GM19240 (cell line): ENCODE results near the gene AOPEP.

Source experiments
- DNase-seq: peaks from one replicate; pipeline ENCODE4 v3.0.0; 2011; ENCODE audit warnings: low spot score; ENCODE audit not compliant: insufficient read length

AOPEP gene

DNA sequence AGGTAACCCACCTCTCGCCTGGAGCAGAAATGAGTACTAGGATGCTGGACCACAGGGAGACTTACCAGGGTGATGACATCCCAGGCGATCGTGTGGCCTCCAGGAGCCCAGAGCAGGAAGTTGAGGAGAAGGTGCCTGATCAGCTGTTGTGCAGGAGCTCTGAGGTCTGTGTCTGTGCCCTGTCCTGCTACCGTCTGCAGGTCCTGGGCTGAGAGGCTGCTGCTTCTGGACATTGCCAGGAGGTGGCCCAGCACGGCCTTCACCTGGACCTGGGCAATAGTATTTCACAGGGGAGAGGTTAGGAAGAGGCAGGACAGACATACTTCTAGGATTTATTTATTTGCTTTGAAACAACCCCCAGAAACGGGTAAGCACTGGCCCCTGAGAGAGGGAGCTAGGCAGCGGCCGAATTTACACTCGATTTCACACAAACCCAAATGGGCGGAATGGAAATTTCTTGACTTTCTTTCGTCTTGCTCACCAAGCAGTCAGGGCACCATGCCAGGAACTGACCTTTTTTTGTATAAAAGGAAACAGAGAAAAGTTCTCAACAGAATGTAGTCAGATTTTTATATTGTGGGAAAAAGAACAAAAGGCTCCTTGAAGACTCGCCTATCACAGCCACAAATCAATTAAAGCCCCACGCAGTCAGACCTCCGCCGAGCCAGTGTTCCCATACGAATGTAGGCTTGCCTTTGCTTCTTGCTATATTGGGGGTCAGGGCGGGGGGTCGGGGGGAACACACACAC is 380.7 kb downstream of the AOPEP start:
- DNase-seq = no peak

DNA sequence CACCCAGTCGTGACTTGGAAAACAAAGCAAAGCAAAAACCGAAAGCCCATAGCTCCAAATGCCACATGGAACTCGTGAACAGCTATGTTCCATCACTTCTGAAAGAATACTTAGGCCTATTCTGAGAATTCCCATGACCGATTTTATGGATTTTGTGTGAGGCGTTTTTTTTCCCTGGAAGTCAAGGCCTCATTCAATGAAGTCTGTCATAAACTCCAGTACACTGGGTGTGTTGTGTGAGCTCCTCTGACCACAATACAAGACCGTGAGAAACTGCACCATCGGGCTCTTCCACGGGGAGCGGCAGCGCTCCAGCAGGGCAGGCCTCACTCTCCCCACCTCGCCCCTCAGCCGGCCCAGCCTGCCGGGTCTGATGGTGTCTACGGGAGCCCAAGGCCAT is 381.5 kb downstream of the AOPEP start:
- no peak for DNase-seq

DNA sequence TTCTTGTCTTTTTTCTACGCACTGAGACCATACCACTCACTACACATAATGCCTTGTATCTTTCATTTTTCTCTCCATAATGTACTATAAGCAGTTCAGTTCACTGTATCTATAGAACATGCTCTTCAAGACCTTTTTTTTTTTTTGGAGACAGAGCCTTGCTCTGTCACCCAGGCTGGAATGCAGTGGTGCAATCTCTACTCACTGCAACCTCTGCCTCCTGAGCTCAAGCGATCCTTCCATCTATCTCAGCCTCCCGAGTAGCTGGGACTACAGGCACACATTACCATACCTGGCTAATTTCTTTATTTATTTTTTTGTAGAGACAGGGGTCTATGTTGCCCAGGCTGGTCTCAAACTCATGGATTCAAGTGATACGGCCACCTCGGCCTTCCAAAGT is 382.3 kb downstream of the AOPEP start:
- DNase-seq = no peak

DNA sequence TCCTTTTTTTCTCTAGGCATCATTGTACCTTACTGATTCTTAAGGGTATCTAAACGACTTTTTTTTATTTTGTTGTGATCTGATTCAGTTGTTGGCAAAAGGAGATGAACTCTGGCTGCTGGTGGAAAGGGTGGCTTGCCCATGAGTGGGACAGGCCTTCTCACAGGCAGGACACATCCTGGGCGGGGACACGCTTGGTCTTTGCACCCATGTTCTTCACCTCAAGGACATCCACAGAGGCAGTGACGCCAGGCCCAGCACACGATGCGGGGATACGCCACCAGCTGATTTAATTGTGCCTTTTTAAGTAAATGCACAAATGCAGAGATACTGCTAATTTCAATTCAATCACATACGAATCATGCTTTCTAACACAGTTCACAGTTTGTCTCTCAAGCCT is 383.0 kb downstream of the AOPEP start:
- no peak for DNase-seq

DNA sequence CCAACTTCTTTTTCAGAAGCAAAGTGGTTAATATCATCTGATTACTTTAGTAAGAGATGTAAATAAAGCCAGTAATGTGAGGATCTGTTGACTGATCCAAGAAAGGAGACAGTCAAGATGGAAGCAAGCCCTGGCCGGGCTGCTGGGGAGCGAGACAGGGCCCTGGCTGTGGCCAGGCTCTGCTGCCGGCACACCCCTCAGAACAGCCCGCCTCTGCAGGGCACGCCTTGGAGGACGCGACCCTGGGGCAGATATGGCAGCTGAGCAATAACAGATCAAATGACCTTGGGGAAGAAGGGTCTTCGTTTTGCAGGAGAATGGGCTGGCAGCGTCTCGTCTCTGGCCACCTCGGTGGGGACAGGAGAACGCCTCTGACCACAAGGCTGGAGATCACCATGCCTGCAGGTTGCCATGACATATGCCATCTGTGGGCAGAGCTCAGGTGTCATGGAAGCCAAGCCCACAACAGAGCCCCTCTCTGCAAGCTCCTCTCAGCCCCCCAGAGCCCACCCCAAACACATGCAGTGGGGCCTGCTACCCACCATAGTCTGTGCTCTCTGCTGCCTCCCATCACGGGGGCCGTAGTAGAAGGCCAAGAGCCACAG is 384.5 kb downstream of the AOPEP start:
- DNase-seq = no peak

DNA sequence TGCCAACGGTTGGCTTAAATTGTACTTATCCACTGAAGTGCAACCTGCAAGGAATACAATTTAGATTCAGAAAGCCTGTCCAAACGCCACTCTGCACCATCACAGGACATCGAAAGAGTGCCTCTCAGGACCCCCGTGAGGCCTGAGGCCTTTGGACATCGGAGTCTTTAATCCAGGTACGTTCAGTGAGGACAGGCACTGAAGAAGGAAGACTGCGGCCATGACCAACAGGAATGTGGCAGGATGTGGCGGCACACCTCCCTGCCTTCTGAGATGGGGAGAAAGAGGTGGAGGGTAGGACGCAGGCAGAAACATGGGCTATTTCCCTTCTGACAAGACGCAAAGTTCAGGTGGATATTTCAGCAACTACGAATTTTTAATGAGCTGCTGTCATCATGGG is 385.2 kb downstream of the AOPEP start:
- no peak for DNase-seq

DNA sequence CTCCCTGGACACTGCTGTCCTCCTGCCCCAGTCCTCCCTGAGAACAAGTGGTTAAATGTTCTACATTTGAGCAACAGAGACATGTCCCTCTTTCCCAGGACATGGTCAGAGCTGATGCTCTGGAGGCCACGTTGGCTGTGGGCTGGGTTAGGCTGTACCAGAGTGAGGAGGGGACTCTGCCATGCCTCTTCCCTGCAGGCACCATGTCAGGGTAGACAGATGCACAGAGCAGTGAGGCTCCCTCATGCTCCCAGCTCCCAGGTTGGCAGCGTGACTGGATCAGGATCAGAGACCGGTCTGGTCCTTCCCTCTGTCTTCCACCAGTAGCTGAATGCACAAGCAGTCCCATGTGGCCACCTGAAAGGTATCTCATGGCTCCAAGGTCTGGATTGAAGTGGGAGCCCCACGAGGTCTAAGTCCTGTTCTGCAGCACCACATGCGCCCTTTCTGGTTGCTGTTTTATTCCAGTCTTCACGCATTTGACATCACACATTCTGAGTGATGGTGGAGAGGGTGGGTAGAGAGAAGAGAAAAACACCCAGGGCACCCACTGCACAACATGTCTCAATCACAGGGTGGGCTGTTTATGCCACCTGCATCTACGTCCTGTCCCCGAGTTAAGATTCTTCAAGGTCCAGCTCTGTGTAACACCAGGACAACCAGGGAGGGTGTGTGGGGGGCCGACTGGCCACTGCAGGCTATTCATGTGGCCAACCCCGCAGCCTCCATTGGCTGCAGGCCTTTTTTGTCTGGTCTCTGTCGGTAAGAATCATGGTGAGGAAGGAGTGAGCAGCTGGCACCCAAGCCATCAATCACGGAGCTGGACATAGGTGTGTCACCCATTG is 386.2 kb downstream of the AOPEP start:
- no peak for DNase-seq

DNA sequence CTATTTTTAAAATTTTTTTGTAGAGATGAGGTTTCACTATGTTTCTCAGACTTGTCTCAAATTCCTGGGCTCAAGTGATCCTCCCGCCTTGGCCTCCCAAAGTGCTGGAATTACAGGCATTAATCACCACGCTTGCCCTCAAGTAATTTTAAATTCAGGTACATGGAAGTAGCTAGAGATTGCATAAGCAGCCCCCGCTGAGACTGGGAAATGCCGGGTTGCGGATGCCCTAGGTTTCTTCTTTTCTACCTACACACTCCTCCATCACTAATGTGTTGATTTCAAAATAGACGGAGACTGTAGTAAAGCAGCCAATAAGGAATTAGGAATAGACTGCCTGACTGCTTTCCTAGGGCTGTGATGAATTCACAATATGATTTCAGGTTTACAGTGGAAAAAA is 388.6 kb downstream of the AOPEP start:
- no peak for DNase-seq

DNA sequence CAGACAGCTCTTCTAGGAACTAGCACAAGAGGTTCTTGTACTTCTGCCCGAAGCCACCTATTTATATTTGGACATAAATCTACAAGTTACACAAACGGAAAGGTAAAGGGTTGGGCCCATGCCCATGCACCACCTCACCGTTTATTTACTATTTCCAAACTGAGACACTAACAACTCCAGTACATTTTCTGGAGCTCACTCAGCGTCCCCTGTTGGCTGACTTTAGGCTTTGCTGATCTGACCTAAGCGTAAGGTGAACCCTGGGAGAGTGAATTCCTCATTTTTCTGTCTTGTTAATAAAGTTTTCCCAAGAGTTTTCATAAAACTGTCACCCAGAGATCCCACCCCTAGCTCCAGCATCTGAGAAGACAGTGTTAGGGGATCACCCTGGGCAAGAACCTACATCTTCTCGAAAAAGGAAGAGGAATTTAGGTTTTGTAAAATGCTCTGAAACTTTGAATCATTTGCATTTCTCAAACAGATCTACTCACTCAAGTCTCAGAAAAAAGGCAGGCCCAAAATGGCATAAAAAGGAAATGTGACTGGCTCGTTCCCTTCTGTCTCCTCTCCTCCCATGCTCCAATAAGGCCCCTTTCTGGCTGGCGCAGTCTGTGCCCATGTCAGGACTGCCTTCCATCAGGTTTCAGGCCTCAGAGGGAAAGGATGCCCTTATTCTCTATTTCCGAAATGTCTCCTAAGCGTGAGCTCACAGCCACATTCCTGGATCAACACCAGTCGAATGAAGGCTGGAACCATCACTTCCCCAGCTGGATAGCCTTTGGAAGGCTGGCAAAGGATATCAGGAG is 389.7 kb downstream of the AOPEP start:
- DNase-seq = no peak

DNA sequence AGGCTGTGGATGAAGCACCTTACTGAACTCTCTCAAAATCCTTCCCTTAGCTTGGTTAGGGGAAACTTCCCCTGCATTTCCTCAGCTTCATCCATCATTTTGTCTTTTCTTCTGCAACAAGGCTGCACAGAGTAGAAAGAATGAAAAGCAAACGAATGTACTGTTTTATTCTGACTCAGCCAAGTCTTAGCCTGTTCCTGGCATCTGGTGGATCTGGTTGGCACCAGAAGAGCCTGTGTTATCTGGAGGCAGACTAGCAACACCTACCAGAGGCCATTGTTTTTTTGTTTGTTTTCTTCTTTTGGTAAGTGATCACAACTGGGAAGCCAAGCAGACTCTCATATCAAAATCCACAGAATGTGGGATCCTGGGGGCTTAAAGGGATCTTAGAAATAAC is 390.3 kb downstream of the AOPEP start:
- no peak for DNase-seq

DNA sequence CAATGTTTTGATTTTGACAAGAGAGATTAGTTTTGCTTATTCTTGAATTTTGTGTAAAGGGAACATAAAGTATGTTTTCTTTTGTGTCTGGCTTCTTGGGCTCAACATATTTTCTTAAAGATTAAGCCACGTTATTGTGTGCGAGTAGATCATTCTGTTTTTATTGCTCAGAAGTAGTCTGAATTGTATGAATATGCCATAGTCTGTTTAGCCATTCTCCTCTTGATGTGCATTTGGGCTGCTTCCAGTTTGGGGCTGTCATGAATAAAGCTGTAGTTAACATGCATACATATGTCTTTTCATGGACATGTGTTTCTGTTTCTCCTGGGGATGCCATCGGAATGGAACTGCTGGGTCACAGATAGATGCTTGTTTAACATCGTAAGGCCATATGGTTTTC is 392.1 kb downstream of the AOPEP start:
- DNase-seq = no peak

DNA sequence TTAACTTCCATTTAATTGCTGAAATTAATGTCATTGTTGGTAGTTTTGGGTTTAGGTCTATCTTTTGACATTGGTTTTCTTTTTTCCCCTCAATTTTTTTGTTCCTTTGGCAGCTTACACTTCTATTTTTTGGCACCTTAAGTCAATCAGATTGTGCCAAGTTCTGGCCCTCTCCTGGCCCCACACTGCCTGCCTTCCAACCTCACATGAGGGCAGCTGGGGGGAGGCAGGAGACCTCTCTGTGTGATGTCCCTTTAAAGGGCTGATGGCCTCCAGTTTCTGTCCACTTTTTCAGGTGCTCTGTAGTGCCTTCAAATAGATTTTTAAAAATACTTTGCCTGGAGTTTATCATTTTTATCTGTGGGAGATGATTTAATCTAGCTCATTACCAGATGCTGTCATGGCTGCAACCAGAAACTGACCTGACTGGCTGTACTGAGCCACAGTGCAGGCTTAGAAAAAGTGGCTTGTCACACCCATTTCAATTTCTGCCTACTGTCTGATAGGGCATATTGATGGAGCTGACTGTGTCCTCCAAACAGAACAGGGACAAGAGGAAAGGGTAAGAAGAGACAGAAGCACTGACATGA is 394.4 kb downstream of the AOPEP start:
- DNase-seq = no peak

DNA sequence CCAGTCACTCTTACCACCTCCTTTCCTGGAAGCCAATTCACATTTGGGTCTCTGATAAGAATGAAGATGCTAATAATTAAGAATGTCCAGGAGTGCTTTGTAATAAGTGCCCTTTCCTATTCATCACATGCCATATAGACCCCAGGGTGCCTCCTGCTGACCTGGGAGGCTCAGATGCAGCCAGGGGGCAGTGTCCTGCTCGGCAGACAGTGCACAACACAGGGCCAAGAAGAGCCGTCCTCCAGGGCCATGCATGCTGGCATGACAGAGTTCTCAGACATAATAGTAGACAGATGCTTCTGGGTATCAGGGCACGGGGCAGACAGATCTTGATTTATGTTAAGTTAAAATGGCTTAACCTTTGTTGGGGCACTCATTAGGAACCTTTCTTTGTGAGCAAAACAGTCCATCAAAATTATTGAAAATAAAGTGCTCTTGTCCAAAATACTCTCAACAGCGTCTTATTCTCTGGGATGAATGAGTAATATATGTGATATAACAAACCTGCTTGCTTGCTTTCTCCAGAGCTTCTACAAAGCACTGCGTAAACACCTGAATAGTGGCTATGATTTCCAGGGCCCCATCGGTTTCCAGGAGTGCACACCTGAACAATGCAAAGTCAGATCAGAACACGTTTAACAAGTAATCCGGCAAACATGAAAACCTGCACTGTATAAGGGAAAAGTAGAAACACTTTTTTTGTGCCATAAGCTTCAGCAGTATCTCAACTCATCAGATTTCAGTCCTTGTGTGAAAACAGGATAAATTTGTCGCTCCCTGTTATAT is 398.3 kb downstream of the AOPEP start:
- no peak for DNase-seq

DNA sequence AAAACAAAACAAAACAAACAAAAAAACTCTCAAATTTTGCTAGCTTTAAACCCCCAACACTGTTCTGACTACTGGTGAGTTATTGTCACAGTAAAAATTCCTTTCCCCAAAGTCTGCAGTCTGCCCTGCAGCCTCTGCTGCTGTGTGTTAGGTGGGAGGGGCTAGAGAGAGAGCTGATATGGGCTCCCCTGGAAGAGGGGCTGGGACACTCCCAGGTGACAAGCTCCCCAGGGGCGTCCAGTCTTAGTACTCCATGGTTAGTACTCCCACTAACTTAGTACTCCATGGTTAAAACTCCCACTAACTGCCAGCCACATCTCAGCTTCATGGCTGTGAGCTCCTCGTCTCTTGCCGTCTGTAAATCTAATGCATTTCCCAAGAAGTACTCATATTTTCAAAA is 399.2 kb downstream of the AOPEP start:
- DNase-seq = no peak

DNA sequence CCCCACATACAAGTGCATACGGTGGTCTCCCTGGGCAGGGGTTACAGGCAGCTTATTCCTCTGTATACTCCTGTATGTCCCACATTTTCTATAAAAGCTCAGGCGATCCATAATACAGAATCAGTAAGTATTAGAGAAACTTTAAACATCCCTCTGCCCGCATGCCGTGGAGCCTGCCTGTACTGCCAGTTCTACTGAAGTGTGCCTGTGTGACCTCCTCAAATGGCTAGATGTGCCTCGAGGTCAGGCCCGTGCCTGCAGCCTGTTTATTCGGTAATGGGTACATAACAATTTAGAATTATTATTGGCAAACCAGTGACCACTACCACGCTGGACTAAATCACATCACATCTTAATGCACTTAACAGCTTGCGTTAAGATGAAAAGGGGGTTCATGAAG is 400.2 kb downstream of the AOPEP start:
- no peak for DNase-seq

DNA sequence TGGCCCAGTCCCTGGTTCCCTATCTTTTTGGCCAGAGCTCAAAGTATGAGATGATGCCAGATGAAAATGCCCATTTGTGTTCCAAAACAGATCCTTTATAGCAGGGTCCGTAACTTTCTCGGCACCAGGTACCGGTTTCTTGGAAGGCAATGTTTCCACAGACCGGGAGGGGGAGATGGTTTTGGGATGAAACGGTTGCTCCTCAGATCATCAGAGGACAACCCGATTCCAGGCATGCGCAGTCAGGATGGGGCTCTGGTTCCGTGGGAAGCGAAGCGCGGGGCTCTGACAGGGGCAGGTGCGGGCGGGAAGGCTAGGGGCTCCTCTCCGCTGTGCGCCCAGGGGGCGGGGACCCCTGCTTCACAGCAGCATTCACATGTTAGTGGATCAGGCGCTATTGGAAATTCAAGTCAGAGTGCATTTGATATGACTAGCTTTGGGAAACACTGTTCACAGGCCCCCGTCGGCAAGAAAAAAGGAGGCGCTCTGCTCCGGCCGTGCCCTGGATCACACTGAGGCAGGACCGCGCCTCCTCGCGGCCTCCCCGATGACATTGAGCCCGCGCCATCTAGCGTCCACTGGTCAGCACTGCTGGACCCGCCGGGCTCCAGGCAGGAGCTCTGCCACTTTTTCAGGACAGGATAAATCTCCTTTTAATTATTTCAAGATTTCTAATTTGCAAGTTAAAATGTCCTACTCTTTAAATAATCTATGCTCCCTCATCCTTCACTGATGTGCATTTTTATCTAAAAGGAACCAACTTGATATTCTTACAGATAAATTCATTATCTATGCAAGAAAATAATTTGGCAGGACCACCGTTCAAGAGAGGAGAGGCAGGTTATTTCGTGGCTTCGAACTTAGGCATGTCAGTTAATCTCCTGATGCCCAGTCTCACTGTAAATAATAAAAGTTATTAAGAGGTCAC is 401.0 kb downstream of the AOPEP start:
- peak; percentile 43 for DNase-seq

DNA sequence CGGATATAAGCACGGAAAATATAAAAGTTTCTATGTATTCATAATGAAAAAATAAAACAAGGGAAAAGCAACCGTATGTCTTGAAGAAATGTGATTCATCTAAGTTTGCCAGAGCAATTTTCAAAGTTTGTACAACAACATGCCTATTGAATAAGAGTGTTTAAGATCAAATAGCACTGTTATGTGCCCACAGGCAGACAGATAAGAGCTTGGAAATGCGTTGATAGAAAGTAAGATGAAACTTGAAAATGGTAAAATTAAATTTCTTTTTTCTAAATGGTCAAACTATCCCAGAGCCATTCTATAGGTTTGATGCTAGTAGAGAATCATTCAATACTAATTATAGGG is 401.7 kb downstream of the AOPEP start:
- no peak for DNase-seq

DNA sequence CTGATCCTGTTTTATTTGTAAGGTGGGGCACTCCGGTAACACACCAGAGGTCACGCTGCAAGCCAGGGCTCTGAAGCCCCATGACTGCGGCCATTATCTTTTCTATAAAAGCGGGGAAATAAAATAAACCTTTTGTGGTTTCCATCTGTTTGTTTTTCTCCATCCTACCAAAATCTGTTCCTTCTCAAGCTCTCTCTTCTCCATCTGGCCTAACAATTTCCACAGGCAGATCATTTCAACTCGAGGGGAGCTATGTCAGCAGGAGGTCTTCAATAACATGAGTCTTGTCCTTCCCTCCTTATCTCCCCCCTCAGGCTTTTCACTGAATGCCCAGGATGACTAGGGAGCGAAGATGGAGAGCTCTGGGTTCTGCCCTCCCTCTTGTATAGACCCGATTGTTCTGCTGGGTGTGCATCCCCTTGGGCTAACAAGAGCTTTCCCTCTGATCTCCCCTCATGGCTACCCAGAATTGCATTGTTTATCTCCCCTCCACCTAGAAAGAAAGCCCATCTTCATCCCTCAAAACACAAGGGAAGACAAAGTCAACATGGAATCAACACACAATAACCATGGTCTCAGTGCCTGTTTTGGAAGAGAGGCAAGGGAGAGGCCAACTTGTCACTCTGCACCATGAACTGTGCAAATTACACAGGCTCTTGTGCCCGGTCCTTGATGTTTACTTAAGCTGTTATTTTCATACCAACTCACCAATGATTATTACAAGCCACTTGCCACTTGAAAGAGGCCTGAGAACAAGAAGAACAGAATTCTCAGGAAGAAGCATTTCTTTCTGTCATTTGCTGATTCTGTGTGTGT is 403.2 kb downstream of the AOPEP start:
- no peak for DNase-seq

DNA sequence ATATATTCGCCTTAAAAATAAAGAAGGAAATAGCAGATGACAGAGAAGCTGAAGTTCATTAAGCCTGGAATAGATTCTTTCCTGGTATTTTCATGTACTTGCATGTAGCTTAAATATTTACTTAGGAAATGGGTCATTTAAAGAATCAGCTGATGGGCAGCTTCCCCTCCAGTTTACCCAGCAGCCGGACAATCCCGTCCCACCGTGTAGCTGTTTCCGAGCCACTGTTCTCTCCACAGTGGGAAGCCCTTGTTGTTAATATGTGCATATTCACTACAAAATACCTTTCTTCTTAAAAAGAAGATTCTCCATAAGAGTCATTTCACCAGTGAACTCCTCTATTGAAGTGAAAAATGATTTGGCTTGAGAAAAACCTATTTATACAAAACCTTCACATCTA is 404.0 kb downstream of the AOPEP start:
- DNase-seq = no peak
